AG04450 (cell line): Measurements from ENCODE around the gene ZRANB3. TPM values are rescaled to one million over a fixed set of nuclear protein-coding genes. Genes with fewer than 3 reads are reported as not detected.

ENCODE experiments used
- CTCF ChIA-PET: fragments of 300-600, 350-600 bp; formaldehyde crosslinking; extraction: SDS; loops from one replicate; lab custom pipeline; 2022; ENCODE audit warnings: antibody characterized with exemption, inconsistent platforms; lab: Charles Lee
- POLR2A ChIA-PET: fragments of 350-600 bp; formaldehyde crosslinking; extraction: SDS; loops from one replicate; lab custom pipeline; 2021; ENCODE audit warnings: antibody characterized with exemption, inconsistent platforms; lab: Yijun Ruan, JAX
- DNase-seq: peaks from one replicate; pipeline ENCODE4 v3.0.0-alpha.2; 2011; ENCODE audit warnings: low read depth, low spot score
- H3K27ac ChIP-seq: one replicate; pipeline ENCODE4 v1.5.1; 2012; ENCODE audit warnings: low read depth, low read length, control low read depth
- H3K27me3 ChIP-seq: one replicate; pipeline ENCODE4 v1.6.0; 2012; ENCODE audit warnings: low read length; ENCODE audit not compliant: control insufficient read depth, insufficient read depth
- H3K4me3 ChIP-seq: 2 replicates; pipeline ENCODE4 v1.5.1; 2011; ENCODE audit warnings: mild to moderate bottlenecking, low read depth, low read length, control low read depth
- H3K9me3 ChIP-seq: 2 replicates; pipeline ENCODE4 v1.5.1; 2012; ENCODE audit warnings: low read length; ENCODE audit not compliant: control insufficient read depth, insufficient read depth
- CTCF ChIP-seq: IDR thresholded peaks from 2 replicates; pipeline ENCODE4 v1.5.1; 2011; ENCODE audit warnings: low read depth, low read length, control low read depth, inconsistent platforms
- polyA plus RNA-seq: library from polyadenylated mRNA; depleted of rRNA; stranded (reverse); fragments of >200 nt; gene quantifications from 2 replicates; pipeline ENCODE4 v1.2.3, GENCODE V29; 2011

Gene ZRANB3
- polyA plus RNA-seq, 1 experiment: 4.0 TPM

DNA sequence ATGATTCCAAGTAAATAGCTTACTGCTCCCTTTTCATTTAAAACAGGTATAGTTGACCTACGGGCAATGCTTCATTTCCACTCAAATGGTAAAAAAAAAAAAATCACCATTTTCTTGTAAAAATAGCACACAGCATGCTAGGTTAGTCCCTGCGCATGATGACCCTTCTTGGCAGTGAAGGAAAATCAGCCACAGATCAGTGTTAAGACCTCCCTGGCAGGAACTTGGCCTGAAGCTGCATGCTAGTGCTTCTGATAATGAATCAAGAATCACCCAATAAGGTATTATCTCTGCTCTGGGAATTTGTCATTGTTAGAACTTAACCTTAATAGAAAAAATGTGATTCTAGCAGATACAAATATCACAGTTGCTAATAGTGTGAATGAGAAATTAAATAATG, 312.6 kb downstream of the ZRANB3 start:
- H3K9me3 ChIP-seq: no peaks in the 10 kb centered on the region
- no peak for DNase-seq
- no peak overlapping the region for H3K27ac ChIP-seq
- no peak for TF ChIP-seq CTCF
- no peaks in the 10 kb centered on the region for H3K27me3 ChIP-seq
- no peak overlapping the region for H3K4me3 ChIP-seq
- ChIA-PET POLR2A (interaction anchor here (0.7 kb wide), 1 partner anchor 52 kb away, joined by 3 read pairs; no protein-coding TSS in a partner anchor), CTCF (no interaction called here)

DNA sequence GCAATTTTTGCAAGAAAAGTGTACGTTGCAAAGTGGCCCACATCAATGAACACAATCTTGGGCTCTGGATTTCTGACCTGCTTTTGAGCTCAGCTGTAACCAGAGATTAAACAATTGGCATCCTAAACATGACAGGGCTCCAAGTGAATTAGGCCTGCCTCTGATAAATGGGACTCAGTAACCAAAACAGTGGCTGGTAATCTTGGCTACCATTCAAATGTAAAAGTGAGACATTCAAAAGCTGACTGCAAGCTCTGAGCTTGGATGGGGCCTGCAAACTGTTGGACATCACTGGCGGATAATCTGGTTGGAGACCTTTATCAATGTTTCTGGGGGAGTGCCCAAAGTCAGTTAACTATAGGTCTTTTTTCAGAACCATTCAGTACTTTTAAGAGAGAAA, 318.3 kb downstream of the ZRANB3 start:
- Histone ChIP-seq H3K9me3 (no peaks in the 10 kb centered on the region), H3K4me3 (no peak overlapping the region), H3K27me3 (no peaks in the 10 kb centered on the region), H3K27ac (no peak overlapping the region)
- DNase-seq: no peak
- CTCF ChIA-PET: no interaction called here
- no peak for TF ChIP-seq CTCF
- POLR2A ChIA-PET: no interaction called here

GRCh38 chr2:135208016-135208415, 323.0 kb downstream of the ZRANB3 start:
- Histone ChIP-seq H3K27me3 (no peaks in the 10 kb centered on the region), H3K4me3 (no peak overlapping the region), H3K9me3 (no peaks in the 10 kb centered on the region), H3K27ac (no peak overlapping the region)
- DNase-seq: no peak
- no peak for TF ChIP-seq CTCF
- POLR2A ChIA-PET: no interaction called here
- CTCF ChIA-PET: interaction anchor here (1.2 kb wide), 1 partner anchor 204 kb away, joined by 5 read pairs; no protein-coding TSS in a partner anchor

- no peak for DNase-seq
- no peak overlapping the region for H3K27ac ChIP-seq
- POLR2A ChIA-PET: no interaction called here
- H3K4me3 ChIP-seq: no peak overlapping the region
- no peaks in the 10 kb centered on the region for H3K27me3 ChIP-seq
- CTCF ChIA-PET: interaction anchor here (0.7 kb wide), 1 partner anchor 99 kb away, joined by 4 read pairs; no protein-coding TSS in a partner anchor
- H3K9me3 ChIP-seq: no peaks in the 10 kb centered on the region
- TF ChIP-seq CTCF: no peak
Observed at GRCh38 chr2:135203944-135204343, 327.1 kb downstream of the ZRANB3 start.

DNA sequence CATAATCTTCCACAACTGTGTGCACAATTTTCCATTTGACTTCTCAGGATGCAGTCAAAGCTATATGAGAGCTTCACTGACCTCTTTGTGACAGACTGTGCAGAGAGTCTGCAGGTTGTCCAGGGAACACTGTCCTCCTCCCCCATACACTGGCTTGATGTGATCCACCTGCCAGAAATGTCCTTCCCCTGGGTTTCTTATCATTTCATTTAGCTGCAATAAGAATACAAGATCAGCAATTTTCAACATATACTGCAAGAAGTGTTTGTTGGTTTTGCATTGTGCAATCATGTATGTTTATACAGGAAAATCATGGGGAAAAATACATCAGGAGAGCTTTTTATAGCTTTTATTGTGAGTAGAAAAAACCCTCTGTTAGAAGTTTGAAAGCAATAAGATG, 328.3 kb downstream of the ZRANB3 start:
- no peaks in the 10 kb centered on the region for H3K9me3 ChIP-seq
- H3K27ac ChIP-seq: no peak overlapping the region
- H3K27me3 ChIP-seq: no peaks in the 10 kb centered on the region
- no peak overlapping the region for H3K4me3 ChIP-seq
- no peak for TF ChIP-seq CTCF
- CTCF ChIA-PET: interaction anchor here (1.2 kb wide), 1 partner anchor 595 kb away, joined by 3 read pairs; no protein-coding TSS in a partner anchor
- DNase-seq: no peak
- POLR2A ChIA-PET: interaction anchor here (1.0 kb wide), 1 partner anchor 24 kb away, joined by 3 read pairs; no protein-coding TSS in a partner anchor
